Adipose tissue (tissue), 3 donors: ENCODE data around the gene DAPL1. TPM values are rescaled to one million over a fixed set of nuclear protein-coding genes. Genes with fewer than 3 reads are reported as not detected.

ENCODE experiments used
- H3K27ac ChIP-seq: one replicate; pipeline ENCODE4 v1.5.1; 2013; ENCODE audit warnings: low read depth, low read length
- WGBS, 3 donors: extraction: QIAGEN DNeasy Blood & Tissue Kit; methylation state at CpG; one replicate each; pipeline ENCODE4 v1.1.7; 2013; 5-methylcytosine and 5-hydroxymethylcytosine counted together
- polyA plus RNA-seq, 3 donors: library from polyadenylated mRNA; stranded (reverse); fragments of 200-250 nt; gene quantifications; one replicate each; pipeline ENCODE4 v1.2.3, GENCODE V29; 2013
- donor health status: healthy with polysubstance abuse.
- donor health status: Bipolar disorder and iron deficiency.
- donor health status: healthy.

Gene DAPL1, protein sequence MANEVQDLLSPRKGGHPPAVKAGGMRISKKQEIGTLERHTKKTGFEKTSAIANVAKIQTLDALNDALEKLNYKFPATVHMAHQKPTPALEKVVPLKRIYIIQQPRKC
- 10 to 100 TPM in 1 of 3 donors, under 1 TPM in 1, not detected in 1; 0.31 to 15.6 TPM for polyA plus RNA-seq

DNA sequence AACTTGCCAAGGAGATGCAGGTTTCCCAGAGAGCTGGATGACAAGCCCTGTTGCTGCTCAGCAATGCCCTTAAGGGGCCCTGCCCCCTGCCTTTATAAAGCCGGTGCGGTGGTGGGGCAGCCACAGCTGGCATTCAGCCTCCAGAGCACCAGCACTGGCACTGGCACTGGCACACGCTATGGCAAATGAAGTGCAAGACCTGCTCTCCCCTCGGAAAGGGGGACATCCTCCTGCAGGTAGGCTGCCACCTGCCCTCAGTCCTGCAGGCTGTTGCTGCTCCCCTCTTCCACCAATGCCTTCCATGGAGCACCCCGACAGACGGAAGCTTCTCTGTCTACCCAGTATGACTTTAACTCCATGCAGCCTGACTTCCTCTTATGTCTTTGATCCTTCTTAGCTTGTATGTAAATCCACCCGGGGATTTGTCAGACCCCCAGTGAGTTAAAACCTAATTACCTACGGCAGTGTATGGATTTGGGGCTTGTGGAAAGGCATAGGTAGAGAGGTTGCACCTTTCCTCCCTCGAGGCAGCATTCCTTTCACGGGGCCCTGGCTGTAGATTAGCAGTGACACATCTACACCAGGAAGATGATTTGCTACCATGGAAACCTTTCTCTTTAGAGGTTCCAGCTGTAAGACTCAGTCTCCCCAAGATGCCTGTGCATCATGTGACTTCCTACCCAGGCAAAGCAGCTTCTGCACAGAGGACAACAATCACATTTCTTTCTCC is at the start of gene DAPL1:
Gene DAPL1, plus strand, starts transcription at position 123 of the 730 bp plus-strand sequence. Its CDS starts 56 bp downstream, at position 179.
- no peak within 1 kb of the TSS for H3K27ac ChIP-seq
- 17 to 37% (median 35%) methylated on average over 10 of the region's 10 CpGs for WGBS, 3 donors

DNA sequence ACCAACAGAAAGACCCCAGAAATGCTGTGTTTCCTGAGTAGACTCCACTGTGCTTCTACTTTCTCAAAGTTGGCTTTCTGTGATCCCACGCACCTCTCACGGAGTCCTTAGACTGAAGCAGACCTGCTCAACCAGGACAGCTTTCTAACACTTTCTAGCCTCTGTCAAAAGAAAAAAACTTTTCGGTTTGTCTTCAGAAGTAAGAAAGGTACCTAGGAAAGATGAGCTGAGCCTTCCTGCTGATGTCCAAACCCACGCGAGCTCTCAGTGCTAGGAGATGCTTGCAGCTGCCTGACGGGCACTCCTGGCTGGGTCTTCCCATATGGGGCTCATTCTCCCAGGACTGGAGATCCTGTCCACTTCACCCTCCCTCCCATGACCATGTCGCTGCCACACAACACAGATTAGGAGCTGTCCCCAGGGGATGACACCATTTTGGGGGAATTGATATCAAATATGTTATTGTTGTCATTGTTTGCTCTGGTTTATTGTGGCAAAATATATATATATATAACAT is 49.2 kb upstream of the DAPL1 start:
- WGBS, 3 donors: 42 to 52% (median 45%) methylated on average over 7 of the region's 7 CpGs
- no peak overlapping the region for H3K27ac ChIP-seq

DNA sequence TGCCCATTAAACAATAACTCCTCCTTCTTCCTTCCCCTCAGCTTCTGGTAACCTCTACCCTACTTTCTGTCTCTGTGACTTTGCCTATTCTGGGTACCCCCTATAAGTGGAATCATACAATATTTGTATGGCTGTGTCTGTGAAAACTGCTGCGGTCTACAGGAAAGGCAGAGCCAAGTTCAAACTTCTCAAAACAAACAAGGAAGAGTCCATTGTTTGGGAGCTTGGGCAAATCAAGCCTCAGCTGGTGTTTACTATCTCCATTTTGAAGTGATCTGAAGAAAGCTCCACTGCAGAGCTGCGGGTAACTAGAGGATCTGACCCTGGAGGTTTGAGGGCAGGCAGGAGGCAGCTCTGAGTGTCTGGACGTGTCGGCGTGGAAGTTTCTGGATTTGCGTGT is 48.6 kb upstream of the DAPL1 start:
- 46 to 77% (median 54%) methylated on average over 6 of the region's 6 CpGs for WGBS, 3 donors
- no peak overlapping the region for H3K27ac ChIP-seq

DNA sequence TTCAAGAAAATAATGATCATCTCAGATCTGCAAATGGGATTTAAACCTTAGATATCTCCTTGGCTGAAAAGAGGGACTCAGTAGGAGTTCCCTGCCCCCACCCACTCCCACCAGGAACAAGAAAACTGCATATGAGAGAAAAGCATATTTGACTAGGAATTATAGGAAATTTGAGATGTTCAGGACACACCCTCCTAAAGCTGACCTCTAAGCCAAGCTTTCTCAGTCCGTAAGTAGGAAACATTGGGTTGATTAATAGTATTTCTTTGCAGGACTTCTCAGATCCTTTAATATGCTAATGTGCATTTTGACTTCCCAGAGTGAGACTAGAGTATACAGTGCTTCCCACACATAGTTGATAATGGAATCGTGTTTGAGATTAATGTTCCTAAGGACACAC is 47.8 kb upstream of the DAPL1 start:
- WGBS, 3 donors: 56 to 77% (median 70%) methylated on average over 2 of the region's 2 CpGs
- no peak overlapping the region for H3K27ac ChIP-seq

DNA sequence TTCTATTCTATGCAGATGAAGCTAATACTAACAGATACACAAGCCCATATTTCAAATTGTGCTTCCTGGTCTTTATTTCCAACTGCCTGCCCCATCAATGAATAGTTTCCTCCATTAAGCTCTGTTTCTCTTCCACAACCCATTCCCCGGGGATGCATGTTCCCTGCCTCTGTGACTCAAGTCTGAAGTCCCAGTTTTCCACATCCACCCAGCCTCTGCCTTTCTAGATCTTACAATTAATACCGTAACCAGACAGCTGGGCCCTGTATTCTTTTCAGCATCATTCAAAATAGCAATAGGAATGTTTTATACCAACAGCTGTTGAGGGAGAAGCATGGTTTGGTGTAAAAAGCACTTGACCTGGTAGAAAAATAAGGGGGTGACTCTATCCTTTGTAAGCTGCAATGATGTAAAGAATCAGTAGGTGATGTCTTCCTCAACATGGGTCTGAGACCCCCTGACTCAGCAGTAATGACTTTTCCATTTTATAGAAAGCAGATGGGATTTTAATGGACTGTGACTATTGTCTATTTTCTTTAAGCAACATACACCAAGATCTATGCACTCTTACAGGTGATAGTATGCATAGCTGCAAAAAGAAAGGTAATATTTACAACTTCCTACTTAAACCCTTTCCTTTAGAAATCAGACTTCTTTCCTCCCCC is 46.1 kb upstream of the DAPL1 start:
- H3K27ac ChIP-seq: no peak overlapping the region
- 65 to 84% (median 79%) methylated on average over 2 of the region's 2 CpGs for WGBS, 3 donors

DNA sequence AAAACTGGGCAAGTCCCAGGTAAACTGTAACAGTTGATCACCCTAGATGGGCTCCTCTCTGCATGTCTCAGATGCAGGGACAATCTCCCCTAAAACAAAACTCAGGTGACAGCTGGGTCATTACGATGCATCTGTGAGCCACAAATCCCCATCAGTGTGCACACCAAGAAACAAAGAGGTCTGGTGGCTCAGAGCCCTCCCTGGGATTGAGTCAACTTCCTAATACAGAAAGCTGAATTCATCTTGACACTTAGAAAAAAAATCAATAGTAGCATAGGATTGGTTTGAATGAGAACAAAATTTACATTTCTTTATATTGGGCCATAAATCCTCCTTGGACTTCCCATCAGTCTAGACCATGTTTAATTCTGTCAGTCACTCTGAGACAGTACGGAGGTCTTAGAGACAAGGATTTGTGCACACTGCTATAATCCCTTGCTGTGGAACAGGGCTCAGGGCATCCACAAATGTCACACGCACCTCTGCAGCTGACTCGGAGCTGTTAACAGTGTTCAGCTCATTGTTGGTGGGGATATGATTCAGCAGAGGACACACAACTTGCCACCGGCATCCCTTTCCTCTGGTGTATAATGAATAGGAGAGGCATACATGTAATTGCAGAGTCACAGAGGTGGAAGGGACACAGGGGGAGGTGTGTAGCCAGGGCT is 44.5 kb upstream of the DAPL1 start:
- WGBS, 3 donors: 80 to 90% (median 84%) methylated on average over 5 of the region's 5 CpGs
- H3K27ac ChIP-seq: no peak overlapping the region

DNA sequence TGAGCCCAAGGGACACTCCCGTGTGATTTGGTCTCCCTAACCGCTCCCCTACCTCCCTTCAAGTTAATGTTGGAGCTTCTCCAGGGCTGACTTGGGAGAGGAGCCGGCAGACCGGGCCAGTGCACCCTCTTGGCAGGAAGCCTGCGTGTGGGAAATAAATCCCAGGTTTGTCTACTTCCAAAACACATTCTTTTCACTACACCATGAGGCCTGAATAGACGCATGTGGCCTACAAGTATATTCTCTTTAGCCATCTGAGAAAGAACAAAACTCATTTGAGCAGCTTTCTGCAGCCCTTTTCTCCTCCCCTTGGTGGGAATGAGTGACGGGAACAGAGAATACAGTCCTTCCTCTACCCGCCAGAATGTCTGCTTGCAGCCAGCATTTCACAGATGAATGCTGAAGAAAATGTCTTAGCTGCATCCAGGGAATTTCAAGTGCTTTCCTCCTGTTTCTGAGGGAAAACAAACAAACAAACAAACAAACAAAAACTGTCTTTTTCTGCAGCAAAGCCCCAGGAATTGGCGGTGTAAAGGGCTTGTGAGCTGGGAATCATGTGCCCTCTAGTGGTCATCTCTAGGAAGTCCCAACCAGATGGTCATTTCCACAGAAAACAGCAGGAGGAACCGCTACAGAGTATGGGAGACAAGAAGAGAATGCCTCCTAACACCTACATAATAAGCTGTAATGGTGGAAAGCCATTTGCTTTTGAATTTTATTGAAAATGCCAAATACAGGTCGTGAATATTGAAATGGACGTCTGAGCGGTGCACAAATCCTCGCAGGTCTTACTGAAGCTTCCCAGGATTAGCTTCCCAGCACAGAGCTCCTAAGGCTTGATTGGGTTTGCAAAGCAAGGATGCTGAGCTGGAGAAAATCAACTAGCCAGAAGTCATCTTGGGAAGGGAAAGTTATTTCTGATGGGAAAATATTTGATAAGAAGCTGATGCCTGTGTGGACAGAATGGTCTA is 41.2 kb upstream of the DAPL1 start:
- H3K27ac ChIP-seq: no peak overlapping the region
- WGBS, 3 donors: 15 to 33% (median 27%) methylated on average over 14 of the region's 14 CpGs

DNA sequence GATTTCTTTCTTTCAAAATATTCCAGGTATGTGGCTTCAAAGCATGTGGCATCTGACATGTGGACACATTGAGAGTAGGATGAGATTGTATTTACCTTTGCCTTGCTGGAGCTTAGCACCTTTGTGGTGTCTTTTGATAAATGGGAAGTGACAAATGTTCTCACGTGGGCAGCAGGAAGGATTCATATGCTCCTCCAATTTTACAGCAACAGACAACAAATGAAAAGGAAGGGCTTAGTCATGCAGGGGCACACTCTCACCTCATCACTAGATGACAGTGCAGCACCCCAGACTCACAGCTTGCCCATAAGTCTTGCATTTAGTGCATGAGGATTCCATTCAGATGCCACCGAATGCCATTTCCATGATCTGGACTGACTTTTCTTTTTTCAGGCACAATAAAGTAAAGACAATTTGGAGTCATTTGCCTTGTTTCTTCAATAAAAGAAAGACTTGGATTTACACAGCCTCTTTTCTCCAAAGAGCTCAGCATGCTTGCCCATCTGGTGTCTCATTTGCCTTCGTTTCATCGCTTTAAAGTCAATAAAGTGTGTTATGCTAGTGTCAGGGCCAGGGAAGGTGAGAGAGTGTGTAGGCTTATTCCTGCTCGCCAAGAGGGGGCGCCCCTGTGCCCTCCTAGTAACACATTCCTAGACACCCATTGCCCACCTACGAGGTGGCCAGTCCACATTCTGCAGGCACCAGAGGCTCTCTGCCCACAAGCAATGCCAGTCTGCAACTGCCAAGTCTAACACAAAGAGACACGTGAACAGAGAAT is 39.6 kb upstream of the DAPL1 start:
- H3K27ac ChIP-seq: no peak overlapping the region
- WGBS, 3 donors: 52 to 69% (median 67%) methylated on average over 8 of the region's 8 CpGs

DNA sequence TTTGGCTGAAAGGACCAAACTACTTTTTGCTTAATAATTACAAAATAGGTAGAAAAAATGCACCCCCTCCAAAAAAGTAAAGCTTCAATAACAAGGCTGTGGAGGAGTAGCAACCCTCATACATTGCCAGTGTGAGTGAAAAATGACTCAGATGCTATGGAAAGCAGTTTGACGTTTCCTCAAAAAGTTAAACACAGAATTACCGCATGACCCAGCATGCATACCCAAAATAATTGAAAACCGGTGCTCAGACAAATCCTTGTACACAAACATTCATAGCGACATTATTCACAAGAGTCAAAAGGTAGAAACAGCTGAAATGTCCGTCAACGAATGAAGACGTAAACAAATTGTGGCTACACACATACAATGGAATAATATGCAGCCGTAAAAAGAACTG is 38.8 kb upstream of the DAPL1 start:
- H3K27ac ChIP-seq: no peak overlapping the region
- WGBS, 3 donors: 87 to 95% (median 93%) methylated on average over 8 of the region's 8 CpGs

DNA sequence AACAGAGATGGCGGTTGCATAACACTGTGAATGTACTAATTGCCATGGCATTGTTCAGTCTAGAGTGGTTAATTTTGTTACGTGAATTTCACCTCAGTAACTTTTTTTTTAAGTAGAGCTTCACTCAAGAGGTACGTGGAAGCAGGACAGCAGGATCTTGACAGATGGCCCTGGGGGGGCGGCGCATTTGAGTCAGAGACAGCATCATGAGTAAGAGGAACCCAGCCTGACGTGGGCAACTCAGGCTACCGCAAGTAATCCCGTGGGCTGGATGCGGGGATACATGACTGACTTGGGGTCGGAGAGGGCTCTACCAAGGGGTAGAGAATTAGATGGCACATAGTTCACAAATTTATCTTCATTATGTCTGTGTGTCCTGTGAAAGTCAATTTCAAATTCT is 38.1 kb upstream of the DAPL1 start:
- 87 to 93% (median 91%) methylated on average over 10 of the region's 10 CpGs for WGBS, 3 donors

DNA sequence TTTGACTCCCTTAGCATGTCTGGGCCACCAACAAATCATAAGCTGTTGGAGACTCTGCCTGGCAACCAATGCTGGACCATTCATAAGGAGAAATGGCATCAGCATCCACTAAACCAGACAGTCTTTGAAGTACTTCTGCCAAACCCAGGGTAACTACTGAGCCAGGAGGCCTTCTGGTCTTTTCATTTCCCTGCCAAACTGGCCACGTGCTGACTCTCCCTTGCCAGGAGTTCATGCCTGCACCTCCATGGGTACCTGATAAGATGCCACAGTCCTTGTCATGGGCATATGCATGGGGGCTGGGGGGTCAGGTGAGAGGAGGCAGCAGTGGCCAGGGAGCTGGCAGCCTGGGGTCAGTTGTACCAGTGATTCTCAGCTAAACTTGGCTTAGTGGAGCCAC is 34.2 kb upstream of the DAPL1 start:
- H3K27ac ChIP-seq: no peak overlapping the region
- WGBS, 3 donors: 62 to 71% (median 67%) methylated on average over 1 of the region's 1 CpG

More for the DNA sequence above, 38.1 kb upstream of the DAPL1 start:
- no peak overlapping the region for H3K27ac ChIP-seq

DNA sequence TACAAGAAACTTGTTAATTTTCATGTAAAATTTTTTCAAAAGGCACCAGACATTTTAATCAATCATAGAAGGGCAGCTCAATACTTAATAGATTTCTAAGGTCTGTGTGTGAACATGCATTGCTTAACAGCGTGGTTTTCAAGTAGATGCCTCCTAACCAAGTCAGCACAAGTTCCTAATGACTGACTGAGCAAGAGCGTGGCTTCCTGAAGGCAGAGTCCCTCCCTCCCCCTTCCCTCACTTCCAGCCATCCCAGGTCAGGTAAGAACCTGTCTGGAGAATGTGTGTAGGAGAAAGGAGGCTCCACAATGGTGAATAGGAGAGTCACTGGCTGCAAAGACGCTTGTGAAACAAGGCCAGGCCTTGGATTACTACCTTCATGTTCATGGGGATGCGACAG is 33.5 kb upstream of the DAPL1 start:
- 72 to 80% (median 77%) methylated on average over 4 of the region's 4 CpGs for WGBS, 3 donors
- H3K27ac ChIP-seq: no peak overlapping the region

DNA sequence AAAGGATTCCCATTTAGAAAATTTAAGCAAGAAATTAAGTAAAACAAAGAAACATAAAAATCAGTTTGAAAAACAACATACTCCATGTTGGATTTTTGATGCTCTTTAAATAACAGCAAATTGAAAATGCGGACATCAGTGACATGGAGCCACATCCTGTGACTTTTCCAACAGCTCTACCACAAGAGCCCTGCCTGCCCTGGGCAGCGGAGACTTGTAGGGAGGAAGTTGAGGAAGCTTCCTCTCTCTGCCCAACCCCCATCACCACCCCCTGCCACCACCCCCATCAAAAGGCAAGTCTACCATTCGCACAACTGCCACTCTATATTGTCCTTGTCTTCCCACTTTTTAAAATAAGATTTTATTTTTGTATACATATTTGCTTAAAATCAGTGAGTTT is 32.8 kb upstream of the DAPL1 start:
- WGBS, 3 donors: 68 to 97% (median 70%) methylated on average over 3 of the region's 3 CpGs
- no peak overlapping the region for H3K27ac ChIP-seq

DNA sequence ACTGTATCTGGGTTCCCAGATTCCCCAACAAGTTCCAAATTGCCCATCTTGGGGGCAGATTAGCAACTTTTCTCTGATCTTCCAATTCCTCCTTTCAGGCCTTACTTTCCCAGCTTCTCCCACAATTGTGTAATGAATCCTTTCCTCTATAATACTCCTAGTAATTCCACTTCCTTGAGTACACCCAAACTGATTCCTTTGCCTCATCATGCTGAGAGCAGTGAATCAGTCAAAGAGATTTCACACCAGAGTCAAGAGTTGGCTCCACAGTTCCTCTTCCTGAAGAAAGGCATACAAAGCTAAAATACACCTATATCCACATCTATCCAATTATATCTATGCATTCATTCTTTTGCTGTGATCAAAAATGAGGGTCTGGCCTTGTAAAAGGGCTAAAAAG is 28.6 kb upstream of the DAPL1 start:
- no peak overlapping the region for H3K27ac ChIP-seq

DNA sequence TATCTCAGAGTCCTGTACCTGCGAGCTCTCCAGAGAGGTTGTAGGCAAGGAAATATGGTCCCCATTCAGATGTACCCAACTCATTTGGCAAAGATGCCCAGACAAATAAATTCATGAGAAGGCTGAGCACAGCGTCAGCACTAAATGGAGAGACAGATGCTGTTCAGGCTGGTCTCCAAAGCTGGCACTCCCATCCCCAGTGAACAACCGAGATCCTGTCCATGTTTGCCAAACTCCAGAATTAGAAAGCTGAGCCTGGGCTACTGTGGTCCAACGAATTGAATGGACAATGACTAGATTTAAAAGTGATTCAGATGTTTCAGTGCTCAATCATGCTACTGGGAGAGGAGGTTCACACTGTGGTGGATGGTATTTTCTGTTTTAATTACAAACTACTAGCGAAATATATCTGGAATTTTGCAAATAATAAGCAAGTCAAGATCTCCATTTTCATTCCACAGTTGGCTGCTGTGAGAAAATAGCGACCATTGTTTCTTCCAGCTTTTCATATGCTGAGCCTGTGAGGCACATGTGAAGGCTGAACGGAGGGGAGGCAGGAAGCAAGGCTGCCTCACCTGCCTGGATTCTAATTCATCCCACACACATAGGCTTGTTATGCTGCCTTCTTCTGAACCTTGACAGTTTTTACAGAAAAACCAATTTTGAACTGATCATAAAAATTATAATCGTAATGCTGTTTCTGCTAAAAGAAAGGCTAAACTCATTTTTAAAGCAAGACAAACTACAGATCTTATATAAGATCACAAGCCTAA is 22.6 kb upstream of the DAPL1 start:
- 83 to 91% (median 91%) methylated on average over 8 of the region's 8 CpGs for WGBS, 3 donors
- no peak overlapping the region for H3K27ac ChIP-seq

DNA sequence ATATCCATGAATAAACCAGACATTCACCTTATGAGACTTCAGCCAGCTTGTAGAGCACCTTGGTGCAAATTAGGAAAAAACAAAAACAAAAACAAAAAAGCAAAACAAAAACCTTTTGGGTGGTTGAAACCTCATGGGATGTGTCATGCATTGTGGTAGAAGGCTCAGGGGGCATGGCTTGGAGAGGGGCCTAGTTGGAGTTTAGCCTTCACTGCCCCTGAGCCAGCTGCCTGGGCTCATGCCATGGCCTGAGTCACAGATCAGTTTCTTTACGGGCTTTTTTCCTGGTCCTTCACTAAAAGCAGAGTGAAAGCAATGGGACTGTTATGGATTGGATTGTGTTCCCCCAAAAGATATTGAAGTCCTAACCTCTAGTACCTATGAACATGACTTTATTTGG is 22.0 kb upstream of the DAPL1 start:
- 44 to 54% (median 54%) methylated on average over 1 of the region's 1 CpG for WGBS, 3 donors
- H3K27ac ChIP-seq: no peak overlapping the region

DNA sequence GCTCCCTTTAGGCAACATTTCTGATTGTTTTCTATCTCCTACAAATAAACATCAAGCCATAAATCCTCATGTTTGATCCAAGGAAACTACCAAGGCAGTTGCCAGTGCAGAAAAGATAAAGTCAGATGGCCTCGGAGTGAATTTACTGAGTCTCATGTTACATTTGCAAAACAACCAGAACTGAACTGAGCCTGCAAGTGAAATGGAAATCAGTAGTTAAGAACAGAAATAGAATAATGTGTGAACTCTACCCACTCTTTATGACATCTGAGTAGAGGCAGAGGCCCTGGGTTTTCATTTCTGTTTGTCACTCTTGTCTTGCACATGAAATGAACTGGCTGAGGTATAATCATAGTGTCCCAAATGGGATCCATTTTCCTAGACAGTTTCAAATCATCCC is 20.4 kb upstream of the DAPL1 start:
- WGBS, 3 donors: 35 to 87% (median 68%) methylated on average over 1 of the region's 1 CpG
- H3K27ac ChIP-seq: no peak overlapping the region
